ENCODE data around the gene LCK.
A peak's percentile ranks its signal among the peaks of the same experiment; 100 is the strongest.

Gene LCK

GRCh38 chr1:32329931-32330466 lies 78.9 kb downstream of the LCK start:
- no peak for DNase-seq

- no peak for DNase-seq
Observed at GRCh38 chr1:32330558-32331151, 79.6 kb downstream of the LCK start.

GRCh38 chr1:32331549-32331948 lies 80.5 kb downstream of the LCK start:
- no peak for DNase-seq

GRCh38 chr1:32332290-32333079 lies 81.4 kb downstream of the LCK start:
- no peak for DNase-seq

- DNase-seq: no peak
Observed at GRCh38 chr1:32333251-32333963, 82.3 kb downstream of the LCK start.

GRCh38 chr1:32334274-32334861 lies 83.3 kb downstream of the LCK start:
- no peak for DNase-seq

- DNase-seq: peak; percentile 88
Observed at GRCh38 chr1:32334864-32335534, 83.9 kb downstream of the LCK start.

- DNase-seq: no peak
Observed at GRCh38 chr1:32335535-32335789, 84.4 kb downstream of the LCK start.

Measured in activated effector memory CD4-positive, alpha-beta T cell treated with anti-CD3 and anti-CD28 coated beads, Interleukin-2, amount 50 U/mL, for 16 hours (primary cell).